WERI-Rb-1 (cell line): Measurements from ENCODE around the gene PYDC1.
"Not testable (repeated sequence)": the region's sequence is repeated elsewhere in the genome, so short reads cannot be mapped to it uniquely, and the experiment has no call there.

Experiments used
- DNase-seq: peaks from one replicate; pipeline ENCODE4 v3.0.0-alpha.2; 2020
- H3K27ac ChIP-seq: fragments of 250-450 bp; sonication (Bioruptor Pico); 2 replicates; pipeline ENCODE4 v1.5.1; 2020; ENCODE audit warnings: mild to moderate bottlenecking, moderate library complexity
- H3K27me3 ChIP-seq: fragments of 250-450 bp; sonication (Bioruptor Pico); 2 replicates; pipeline ENCODE4 v1.5.1; 2021; ENCODE audit warnings: mild to moderate bottlenecking, low read depth, moderate library complexity; ENCODE audit not compliant: insufficient read depth, severe bottlenecking
- H3K36me3 ChIP-seq: fragments of 250-450 bp; sonication (Bioruptor Pico); 2 replicates; pipeline ENCODE4 v1.5.1; 2020; ENCODE audit warnings: mild to moderate bottlenecking, moderate library complexity
- H3K4me3 ChIP-seq: 2 replicates; pipeline ENCODE4 v1.5.1; 2011; ENCODE audit warnings: low read depth, mild to moderate bottlenecking, control low read depth, low read length
- H3K9me3 ChIP-seq: fragments of 250-450 bp; sonication (Bioruptor Pico); 2 replicates; pipeline ENCODE4 v1.5.1; 2021; ENCODE audit warnings: mild to moderate bottlenecking, moderate library complexity; ENCODE audit not compliant: severe bottlenecking
- CTCF ChIP-seq: IDR thresholded peaks from 2 replicates; pipeline ENCODE4 v1.5.1; 2011; ENCODE audit warnings: low read depth, mild to moderate bottlenecking, control low read depth, inconsistent platforms, low read length

PYDC1 gene

DNA sequence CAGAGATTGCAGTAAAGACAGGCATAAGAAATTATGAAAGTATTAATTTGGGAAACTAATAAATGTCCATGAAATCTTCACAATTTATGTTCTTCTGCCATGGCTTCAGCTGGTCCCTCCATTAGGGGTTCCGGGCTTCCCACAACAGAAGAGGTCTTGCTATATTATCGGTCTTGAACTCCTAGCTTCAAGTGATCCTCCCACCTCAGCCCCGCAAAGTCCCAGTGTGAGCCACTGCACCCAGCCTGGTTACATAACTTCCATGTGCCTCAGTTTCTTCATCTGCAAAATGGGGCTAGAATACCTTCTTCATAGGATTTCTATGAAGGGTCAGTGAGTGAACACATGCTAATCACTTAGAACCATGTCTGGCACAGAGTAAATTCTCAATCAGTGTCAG is 29.4 kb upstream of the PYDC1 start:
- Histone ChIP-seq H3K27ac (no peak overlapping the region), H3K36me3 (no peaks in the 10 kb centered on the region), H3K4me3 (no peak overlapping the region), H3K9me3 (no peaks in the 10 kb centered on the region), H3K27me3 (peaks cover 52% of the 10 kb centered on the region)
- TF ChIP-seq CTCF, result no peak
- no peak for DNase-seq

DNA sequence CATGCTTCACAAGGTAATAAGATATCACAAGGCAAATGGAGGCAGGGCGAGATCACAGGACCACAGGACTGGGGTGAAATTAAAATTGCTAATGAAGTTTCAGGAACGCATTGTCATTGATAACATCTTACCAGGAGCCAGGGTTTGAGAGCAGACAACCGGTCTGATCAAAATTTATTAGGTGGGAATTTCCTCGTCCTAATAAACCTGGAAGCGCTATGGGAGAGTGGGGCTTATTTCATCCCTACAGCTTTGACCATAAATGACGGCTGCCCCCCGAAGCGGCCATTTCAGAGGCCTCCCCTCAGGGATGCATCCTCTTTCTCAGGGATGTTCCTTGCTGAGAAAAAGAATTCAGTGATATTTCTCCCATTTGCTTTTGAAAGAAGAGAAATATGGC is 28.7 kb upstream of the PYDC1 start:
- not testable (repeated sequence) for H3K4me3 ChIP-seq, H3K27ac ChIP-seq, H3K36me3 ChIP-seq, H3K9me3 ChIP-seq, DNase-seq
- peaks cover 51% of the 10 kb centered on the region for H3K27me3 ChIP-seq

- no peak overlapping the region for H3K4me3 ChIP-seq
- no peak for TF ChIP-seq CTCF
- H3K27me3 ChIP-seq, result peaks cover 61% of the 10 kb centered on the region
- H3K36me3 ChIP-seq, result no peaks in the 10 kb centered on the region
- peaks cover 3% of the 10 kb centered on the region for H3K9me3 ChIP-seq
- no peak for DNase-seq
- no peak overlapping the region for H3K27ac ChIP-seq
Observed at GRCh38 chr16:31243734-31244670, 27.1 kb upstream of the PYDC1 start.

DNA sequence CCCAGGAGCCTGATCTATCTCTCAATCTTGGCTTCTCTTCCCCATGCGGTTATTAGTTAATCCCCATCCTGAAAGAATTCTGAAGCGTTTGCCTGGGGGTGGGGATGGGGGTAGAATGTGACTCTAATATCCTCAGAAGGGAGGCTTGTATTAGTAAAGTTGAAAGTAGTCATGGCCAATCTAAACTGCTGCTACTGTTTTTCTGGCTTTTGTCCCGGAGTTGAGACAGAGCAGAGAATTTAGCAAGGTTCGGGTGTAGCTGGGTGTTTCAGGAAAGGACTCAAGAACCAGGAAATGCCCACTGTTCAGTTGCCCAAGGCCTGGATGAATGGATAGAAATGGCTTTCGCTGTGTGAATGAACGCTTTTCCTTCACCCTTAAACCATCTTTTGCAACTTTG is 25.3 kb upstream of the PYDC1 start:
- TF ChIP-seq CTCF, result no peak
- H3K9me3 ChIP-seq, result peaks cover 3% of the 10 kb centered on the region
- peaks cover 62% of the 10 kb centered on the region for H3K27me3 ChIP-seq
- no peak overlapping the region for H3K27ac ChIP-seq
- H3K4me3 ChIP-seq, result no peak overlapping the region
- DNase-seq, result no peak
- no peaks in the 10 kb centered on the region for H3K36me3 ChIP-seq

DNA sequence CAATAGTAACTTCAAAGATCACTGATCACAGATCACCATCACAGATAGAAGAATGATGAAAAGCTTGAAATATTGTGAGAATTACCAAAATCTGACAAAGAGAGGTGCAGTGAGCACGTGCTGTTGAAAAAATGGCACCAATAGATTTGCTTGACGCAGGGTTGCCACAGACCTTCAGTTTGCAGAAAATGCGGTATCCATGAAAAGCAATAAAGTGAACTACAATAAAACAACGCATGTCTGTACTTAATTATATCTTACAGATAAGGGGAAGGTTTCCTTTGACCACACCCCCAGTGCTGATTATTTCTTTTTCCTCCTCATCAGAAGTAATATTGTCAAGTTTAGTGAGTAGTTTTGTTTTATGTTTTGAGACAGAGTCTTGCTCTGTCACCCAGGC is 21.1 kb upstream of the PYDC1 start:
- peaks cover 14% of the 10 kb centered on the region for H3K9me3 ChIP-seq
- no peak for TF ChIP-seq CTCF
- no peaks in the 10 kb centered on the region for H3K36me3 ChIP-seq
- H3K27ac ChIP-seq, result no peak overlapping the region
- no peak overlapping the region for H3K4me3 ChIP-seq
- peaks cover 75% of the 10 kb centered on the region for H3K27me3 ChIP-seq
- no peak for DNase-seq

DNA sequence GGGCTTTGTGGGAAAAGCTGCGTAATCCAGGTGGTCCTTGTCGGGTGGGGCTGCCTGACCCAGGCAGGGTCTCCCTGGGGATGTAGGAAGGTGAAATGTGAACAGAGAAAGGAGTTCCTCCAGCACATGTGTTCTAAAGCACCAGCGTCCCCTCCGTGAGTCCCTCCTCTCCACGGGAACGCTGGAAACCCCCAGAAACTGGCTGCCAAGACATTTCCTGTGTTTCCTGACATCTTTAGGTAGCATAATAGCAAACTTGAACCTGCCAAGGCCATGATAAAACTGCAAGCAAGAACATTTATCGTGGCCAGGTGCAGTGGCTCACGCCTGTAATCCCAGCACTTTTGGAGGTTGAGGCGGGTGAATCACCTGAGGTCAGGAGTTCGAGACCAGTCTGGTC is 12.6 kb upstream of the PYDC1 start:
- Histone ChIP-seq H3K9me3 (peaks cover 7% of the 10 kb centered on the region), H3K27me3 (peaks cover 35% of the 10 kb centered on the region), H3K27ac (no peak overlapping the region), H3K36me3 (no peaks in the 10 kb centered on the region), H3K4me3 (no peak overlapping the region)
- no peak for TF ChIP-seq CTCF
- DNase-seq, result no peak
